GM21515 (cell line): ENCODE data around the gene MRPS24.
"Not testable (repeated sequence)": the region's sequence is repeated elsewhere in the genome, so short reads cannot be mapped to it uniquely, and the experiment has no call there.

Source experiments
- ATAC-seq: cut with Tn5 transposase; IDR thresholded peaks from one replicate; pipeline ENCODE4 v1.9.1; 2021; ENCODE audit not compliant: unreplicated experiment

Gene MRPS24

DNA sequence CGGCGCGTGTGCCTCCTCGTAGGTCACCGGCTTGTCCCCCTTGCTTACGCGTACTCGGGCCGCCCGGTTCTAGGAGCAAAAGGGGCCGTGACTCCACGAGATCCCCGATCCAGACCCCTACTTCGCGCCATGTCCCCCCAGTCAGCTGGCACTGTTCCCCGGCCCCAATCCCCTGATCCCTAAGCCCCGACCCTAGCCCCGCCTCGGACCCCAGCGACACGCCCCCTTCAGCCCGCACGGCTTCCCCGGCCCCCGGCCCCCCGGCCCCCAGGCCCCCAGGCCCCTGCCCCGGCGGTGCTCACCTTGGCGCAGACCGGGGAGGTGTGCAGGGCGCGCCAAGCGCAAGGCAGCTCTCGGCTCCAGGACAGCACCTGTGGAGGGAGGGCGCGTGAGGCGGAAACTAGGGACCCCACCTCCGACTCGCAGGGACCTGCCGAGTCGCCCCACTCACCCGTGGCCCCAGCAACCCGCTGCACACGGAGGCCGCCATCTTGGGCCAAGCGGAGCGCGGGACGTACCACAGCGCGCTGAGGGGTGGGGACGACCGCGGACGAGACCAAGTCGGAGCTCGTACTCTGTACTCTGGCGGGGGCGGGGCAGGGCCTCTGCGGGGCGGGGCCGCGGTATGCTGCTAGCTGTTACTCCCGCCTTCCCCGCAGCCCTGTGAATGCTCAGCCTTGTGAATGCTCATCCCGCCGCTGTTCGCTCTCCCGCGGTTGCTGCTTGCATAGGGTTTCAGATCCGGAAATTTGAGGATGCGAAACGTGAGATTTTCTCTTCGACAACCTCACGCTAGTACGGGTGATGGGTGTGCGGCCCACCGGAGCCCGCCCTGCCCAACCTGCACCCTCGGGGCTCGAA lies at the start of gene MRPS24:
TSS of gene MRPS24 (minus strand) at position 512 of the 861 bp plus-strand sequence. CDS start at position 490, 22 bp downstream.
- ATAC-seq, result peak; percentile 90

DNA sequence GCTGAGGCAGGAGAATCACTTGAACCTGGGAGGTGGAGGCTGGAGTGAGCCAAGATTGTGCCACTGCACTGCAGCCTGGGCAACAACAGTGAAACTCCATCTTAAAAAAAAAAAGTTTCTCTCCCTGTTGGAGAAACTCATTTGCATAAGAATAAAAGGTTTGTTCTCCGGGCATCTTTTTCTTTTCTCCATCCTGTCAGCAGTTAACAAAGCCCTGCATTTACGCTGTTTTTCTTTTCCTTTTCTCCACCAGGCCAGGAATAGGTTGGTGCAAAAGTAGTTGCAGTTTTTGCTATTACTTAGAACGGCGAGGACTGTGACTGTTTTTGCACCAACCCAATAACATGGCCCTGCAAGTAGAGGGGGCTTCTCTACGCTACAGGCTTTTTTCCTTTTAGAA lies 46.6 kb upstream of the MRPS24 start:
- no peak for ATAC-seq

GRCh38 chr7:43914795-43915194 lies 45.5 kb upstream of the MRPS24 start:
- ATAC-seq, result no peak

- peak; percentile 76 for ATAC-seq
Measured at GRCh38 chr7:43906331-43907010, 37.2 kb upstream of the MRPS24 start, which contains the start of gene URGCP. TSS of gene URGCP (minus strand) at chr7:43906596. CDS start at chr7:43906575, 21 bp downstream.

- peak; percentile 33 for ATAC-seq
Measured at GRCh38 chr7:43905956-43906330, 36.6 kb upstream of the MRPS24 start.

DNA sequence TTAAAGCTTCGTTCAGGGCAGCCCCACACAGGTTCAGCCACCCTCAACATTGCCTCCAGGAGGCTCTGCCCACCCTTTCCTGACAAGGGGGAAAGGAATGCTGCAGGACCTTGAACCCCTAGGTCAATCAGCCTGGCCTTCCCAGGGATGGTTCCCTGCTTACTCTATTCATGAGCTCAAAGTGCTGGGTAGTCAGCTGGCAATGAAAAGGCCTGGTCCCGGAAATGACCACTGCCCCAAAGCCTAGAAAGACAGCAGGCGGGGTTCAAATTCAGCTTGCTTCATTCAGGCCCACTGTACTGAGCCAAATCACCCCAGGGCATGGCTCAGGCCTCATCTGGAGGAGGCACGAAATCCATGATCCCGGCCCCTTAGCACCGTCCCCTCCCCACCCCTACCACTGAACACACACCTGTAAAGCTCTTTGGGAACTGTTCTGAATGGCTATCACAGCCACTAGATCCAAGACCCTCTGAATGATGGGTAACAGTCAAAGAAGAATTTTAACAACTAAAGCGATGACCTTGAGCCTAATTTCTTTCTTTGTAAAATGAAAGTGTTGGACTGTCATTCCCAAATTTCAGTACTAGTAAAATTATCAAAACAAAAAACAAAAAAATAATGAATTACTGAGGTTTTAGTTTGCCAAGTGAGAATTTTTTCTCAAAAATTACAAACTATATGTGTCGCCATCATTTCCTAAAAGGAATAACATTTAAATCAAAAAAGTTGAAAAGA lies 36.1 kb upstream of the MRPS24 start:
- no peak for ATAC-seq

GRCh38 chr7:43904533-43905208 lies 35.4 kb upstream of the MRPS24 start:
- no peak for ATAC-seq

- no peak for ATAC-seq
Measured at GRCh38 chr7:43902542-43903054, 33.3 kb upstream of the MRPS24 start.

GRCh38 chr7:43898571-43898970 lies 29.3 kb upstream of the MRPS24 start:
- ATAC-seq, result not testable (repeated sequence)

GRCh38 chr7:43895847-43896415 lies 26.6 kb upstream of the MRPS24 start:
- ATAC-seq, result no peak

GRCh38 chr7:43891069-43891955 lies 22.0 kb upstream of the MRPS24 start:
- ATAC-seq, result no peak

DNA sequence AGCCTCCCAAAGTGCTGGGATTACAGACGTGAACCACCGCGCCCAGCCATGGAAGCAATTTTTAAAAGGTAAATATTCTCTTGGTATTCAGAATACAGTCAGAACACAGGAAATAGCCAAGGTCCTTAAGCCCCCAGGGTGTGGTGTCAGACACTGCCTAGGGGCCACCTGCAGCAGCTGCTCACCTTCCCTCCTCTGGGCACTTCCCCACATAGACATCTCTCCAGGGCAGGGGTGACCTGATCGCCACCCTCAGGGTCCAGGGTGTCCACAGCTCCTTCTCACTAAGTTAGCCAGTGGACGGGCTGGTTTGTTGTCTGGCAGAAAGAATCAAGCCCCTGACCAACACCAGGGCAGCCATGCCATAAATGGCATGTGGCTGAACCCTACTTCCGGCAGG lies 21.2 kb upstream of the MRPS24 start:
- no peak for ATAC-seq

DNA sequence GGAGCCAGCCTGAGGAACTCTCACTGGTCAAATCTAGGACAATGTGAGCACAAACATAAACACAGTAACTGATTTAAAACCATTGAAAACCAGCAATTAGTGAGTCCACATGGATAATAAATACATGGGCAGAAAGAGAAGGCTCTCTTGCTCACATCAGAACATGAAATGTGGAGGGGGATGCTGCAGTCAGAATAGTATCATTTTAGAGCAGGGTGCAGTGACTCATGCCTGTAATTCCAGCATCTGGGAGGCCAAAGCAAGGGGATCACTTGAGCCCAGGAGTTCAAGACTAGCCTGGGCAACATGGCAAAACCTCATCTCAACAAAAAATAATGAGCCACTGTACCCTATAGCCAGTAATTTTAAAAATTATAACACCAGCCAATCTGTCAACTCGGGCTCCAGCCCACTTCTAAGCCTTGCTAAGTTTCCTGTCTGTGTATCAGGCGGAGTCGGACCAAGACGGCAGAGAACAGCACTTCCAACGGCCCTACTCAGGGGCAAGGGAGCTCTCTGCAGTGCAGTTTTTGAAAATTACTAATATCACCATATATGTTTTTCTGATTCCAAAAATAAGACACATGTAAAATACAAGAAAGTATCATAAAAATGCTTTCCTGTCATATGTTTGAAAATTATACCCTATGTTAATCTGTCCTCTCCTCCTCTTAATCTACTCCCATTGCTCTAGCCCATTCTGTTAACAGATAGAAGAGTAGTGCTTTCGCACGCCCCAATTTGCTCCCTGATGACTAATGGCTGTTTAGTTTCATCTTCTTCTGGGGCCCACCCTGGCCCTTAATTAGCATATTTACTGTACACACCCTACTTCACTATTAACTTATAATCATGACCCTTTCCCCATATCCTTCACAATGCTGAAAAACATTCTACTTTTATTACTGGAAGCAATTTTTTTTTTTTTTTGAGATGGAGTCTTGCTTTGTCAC lies 20.0 kb upstream of the MRPS24 start:
- no peak for ATAC-seq

DNA sequence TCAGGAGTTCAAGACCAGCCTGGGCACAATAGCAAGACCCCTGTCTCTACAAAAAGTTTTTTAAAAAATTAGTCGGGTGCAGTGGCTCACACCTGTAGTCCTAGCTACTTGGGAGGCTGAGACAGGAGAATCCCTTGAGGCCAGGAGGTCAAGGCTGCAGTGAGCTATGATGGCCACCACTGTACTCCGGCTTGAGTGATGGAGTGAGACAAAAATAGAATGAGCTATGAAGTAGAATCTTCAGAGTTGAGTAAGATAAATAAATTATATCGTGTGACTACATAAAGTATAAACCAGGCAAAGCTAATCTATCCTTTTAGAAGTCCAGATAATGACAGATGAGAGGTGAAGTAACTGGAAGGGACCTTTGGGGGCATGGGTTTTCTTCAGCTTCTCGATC lies 15.3 kb upstream of the MRPS24 start:
- no peak for ATAC-seq

DNA sequence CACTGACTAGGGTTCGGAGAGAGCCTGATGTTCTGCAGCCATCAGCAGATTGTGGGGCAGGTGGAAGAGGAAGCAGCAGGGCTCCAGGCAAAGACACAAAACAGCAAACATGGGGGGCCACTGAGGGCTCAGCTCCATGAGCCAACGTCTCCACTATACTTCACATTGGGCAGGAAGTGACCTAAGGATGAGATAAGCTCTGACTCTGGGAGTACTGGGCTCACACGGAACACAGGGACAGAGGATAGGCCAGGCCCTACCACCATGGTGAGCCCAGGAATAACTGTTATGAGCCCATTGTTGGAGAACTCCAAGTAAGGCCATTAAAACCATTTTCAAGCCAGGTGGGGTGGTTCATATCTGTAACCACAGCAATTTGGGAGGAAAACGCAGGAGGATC lies 14.9 kb upstream of the MRPS24 start:
- no peak for ATAC-seq

- no peak for ATAC-seq
Measured at GRCh38 chr7:43880596-43880995, 11.3 kb upstream of the MRPS24 start.

DNA sequence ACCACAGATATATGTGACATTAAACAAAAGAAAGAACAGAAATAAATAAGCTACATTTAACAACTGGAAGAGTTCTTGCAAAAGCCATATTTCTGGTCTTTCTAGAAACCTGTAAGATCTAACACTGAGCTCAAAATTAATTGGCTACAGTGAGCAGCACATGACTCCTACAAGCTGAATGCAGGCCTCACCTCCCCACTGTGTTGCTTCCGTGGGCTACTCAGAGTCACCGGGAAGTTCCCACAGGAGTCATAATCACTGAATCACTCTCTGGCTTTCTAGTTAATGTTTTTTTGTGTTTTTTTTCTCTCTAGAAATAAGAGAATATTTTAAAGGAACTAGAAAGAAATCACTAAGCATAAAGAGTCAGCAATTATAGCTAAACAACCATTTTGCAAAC lies 10.2 kb upstream of the MRPS24 start:
- no peak for ATAC-seq

DNA sequence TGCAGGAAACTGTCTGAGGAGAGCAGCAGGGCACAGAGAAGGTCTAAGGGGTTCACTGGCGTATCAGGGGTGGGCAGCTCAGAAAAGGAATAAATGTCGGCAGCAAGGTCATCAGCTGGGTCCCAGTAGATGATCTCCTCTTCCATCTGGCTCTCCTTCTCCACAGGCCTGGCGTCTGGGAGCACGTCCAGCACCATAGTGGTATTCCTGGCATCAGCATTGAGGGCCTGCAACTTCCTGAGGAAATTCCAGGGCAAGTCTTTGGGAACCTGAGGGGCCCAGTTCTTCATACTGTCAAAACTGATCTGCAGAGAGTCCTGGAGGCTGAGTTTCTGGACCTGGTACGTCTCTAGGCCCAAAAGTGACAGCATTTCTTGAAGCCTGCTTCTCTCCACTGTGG lies 9.6 kb upstream of the MRPS24 start:
- no peak for ATAC-seq
